ENCODE results near the gene CALCR.

CALCR gene

GRCh38 chr7:93407239-93407638 lies 167.3 kb downstream of the CALCR start:
- no peaks in the 10 kb centered on the region for H3F3A ChIP-seq (ENCODE audit: insufficient read depth, low read length)
- no peaks in the 10 kb centered on the region for H3K9me2 ChIP-seq (ENCODE audit: low read depth, low read length)
- H3K4me2 ChIP-seq (ENCODE audit: low read length) = no peak overlapping the region
- H3K27me3 ChIP-seq (ENCODE audit: insufficient read depth, low read length) = no peaks in the 10 kb centered on the region
- no peaks in the 10 kb centered on the region for H3K9me3 ChIP-seq (ENCODE audit: low read length)
- no peaks in the 10 kb centered on the region for H3K36me3 ChIP-seq (ENCODE audit: insufficient read depth, low read length)
- no peak overlapping the region for H2AFZ ChIP-seq (ENCODE audit: low read length)
- no peaks in the 10 kb centered on the region for H3K4me1 ChIP-seq (ENCODE audit: insufficient read depth, low read length, severe bottlenecking)
- no peak overlapping the region for H3K4me3 ChIP-seq (ENCODE audit: low read depth, low read length, poor library complexity, severe bottlenecking)
- H4K20me1 ChIP-seq (ENCODE audit: insufficient read depth, low read length) = no peaks in the 10 kb centered on the region
- H3K9ac ChIP-seq (ENCODE audit: low read length) = no peak overlapping the region
- no peaks in the 10 kb centered on the region for H3K79me2 ChIP-seq (ENCODE audit: insufficient read depth, low read length)
- TF ChIP-seq CTCF (IDR thresholded peaks at IDR 0.05; ENCODE audit: low read length) = no peak; the same call in 1 of the 2 replicates
- TF ChIP-seq EZH2 (IDR thresholded peaks at IDR 0.05; ENCODE audit: borderline replicate concordance, low read length) = no peak
- H3K27ac ChIP-seq (ENCODE audit: low read depth, low read length, poor library complexity, severe bottlenecking) = no peak overlapping the region

GRCh38 chr7:93402944-93403343 lies 171.6 kb downstream of the CALCR start:
- TF ChIP-seq CTCF (IDR thresholded peaks at IDR 0.05; ENCODE audit: low read length) (no peak), EZH2 (IDR thresholded peaks at IDR 0.05; ENCODE audit: borderline replicate concordance, low read length) (no peak)
- no peaks in the 10 kb centered on the region for H3K9me2 ChIP-seq (ENCODE audit: low read depth, low read length)
- H3K4me2 ChIP-seq (ENCODE audit: low read length) = no peak overlapping the region
- H3K9me3 ChIP-seq (ENCODE audit: low read length) = no peaks in the 10 kb centered on the region
- no peaks in the 10 kb centered on the region for H3K27me3 ChIP-seq (ENCODE audit: insufficient read depth, low read length)
- H3K4me1 ChIP-seq (ENCODE audit: insufficient read depth, low read length, severe bottlenecking) = no peaks in the 10 kb centered on the region
- no peak overlapping the region for H3K27ac ChIP-seq (ENCODE audit: low read depth, low read length, poor library complexity, severe bottlenecking)
- no peaks in the 10 kb centered on the region for H4K20me1 ChIP-seq (ENCODE audit: insufficient read depth, low read length)
- H3K79me2 ChIP-seq (ENCODE audit: insufficient read depth, low read length) = no peaks in the 10 kb centered on the region
- H3K4me3 ChIP-seq (ENCODE audit: low read depth, low read length, poor library complexity, severe bottlenecking) = no peak overlapping the region
- H3F3A ChIP-seq (ENCODE audit: insufficient read depth, low read length) = no peaks in the 10 kb centered on the region
- H3K36me3 ChIP-seq (ENCODE audit: insufficient read depth, low read length) = no peaks in the 10 kb centered on the region
- H2AFZ ChIP-seq (ENCODE audit: low read length) = no peak overlapping the region
- H3K9ac ChIP-seq (ENCODE audit: low read length) = no peak overlapping the region

GRCh38 chr7:93399642-93400041 lies 174.9 kb downstream of the CALCR start:
- Histone ChIP-seq H4K20me1 (ENCODE audit: insufficient read depth, low read length) (no peaks in the 10 kb centered on the region), H3K79me2 (ENCODE audit: insufficient read depth, low read length) (no peaks in the 10 kb centered on the region), H3K4me2 (ENCODE audit: low read length) (no peak overlapping the region), H3F3A (ENCODE audit: insufficient read depth, low read length) (no peaks in the 10 kb centered on the region), H3K36me3 (ENCODE audit: insufficient read depth, low read length) (no peaks in the 10 kb centered on the region), H3K27me3 (ENCODE audit: insufficient read depth, low read length) (no peaks in the 10 kb centered on the region), H2AFZ (ENCODE audit: low read length) (no peak overlapping the region), H3K9me3 (ENCODE audit: low read length) (no peaks in the 10 kb centered on the region), H3K4me1 (ENCODE audit: insufficient read depth, low read length, severe bottlenecking) (no peaks in the 10 kb centered on the region), H3K27ac (ENCODE audit: low read depth, low read length, poor library complexity, severe bottlenecking) (no peak overlapping the region), H3K9ac (ENCODE audit: low read length) (no peak overlapping the region), H3K4me3 (ENCODE audit: low read depth, low read length, poor library complexity, severe bottlenecking) (no peak overlapping the region), H3K9me2 (ENCODE audit: low read depth, low read length) (no peaks in the 10 kb centered on the region)
- TF ChIP-seq CTCF (IDR thresholded peaks at IDR 0.05; ENCODE audit: low read length) (no peak), EZH2 (IDR thresholded peaks at IDR 0.05; ENCODE audit: borderline replicate concordance, low read length) (no peak)

Data from OCI-LY1 (cell line).